Loucy (cell line): ENCODE results near the gene APBB2.

Experiments used
- H2AFZ ChIP-seq: fragments of 200-600 bp; sonication (generic); 2 replicates; pipeline ENCODE4 v1.6.0; 2016; ENCODE audit warnings: antibody characterized with exemption, mild to moderate bottlenecking, low read length, moderate library complexity
- H3F3A ChIP-seq: fragments of 200-600 bp; 2 replicates; pipeline ENCODE4 v1.6.0; 2016; ENCODE audit warnings: antibody characterized with exemption, low read depth, mild to moderate bottlenecking
- H3K27me3 ChIP-seq: fragments of 200-600 bp; sonication (generic); 2 replicates; pipeline ENCODE4 v1.6.1; 2014; ENCODE audit warnings: low read length, mild to moderate bottlenecking; ENCODE audit not compliant: insufficient read depth, poor library complexity, severe bottlenecking
- H3K36me3 ChIP-seq: fragments of 200-600 bp; sonication (generic); 2 replicates; pipeline ENCODE4 v1.6.1; 2016; ENCODE audit warnings: low read length; ENCODE audit not compliant: insufficient read depth
- H3K4me1 ChIP-seq: fragments of 200-600 bp; sonication (generic); 2 replicates; pipeline ENCODE4 v1.5.1; 2014; ENCODE audit warnings: low read length, mild to moderate bottlenecking; ENCODE audit not compliant: insufficient read depth, poor library complexity, severe bottlenecking
- H3K4me2 ChIP-seq: fragments of 200-600 bp; sonication (generic); 2 replicates; pipeline ENCODE4 v1.6.0; 2014; ENCODE audit warnings: antibody characterized with exemption, low read length, low read depth, mild to moderate bottlenecking; ENCODE audit not compliant: poor library complexity, severe bottlenecking
- H3K4me3 ChIP-seq: fragments of 200-600 bp; sonication (generic); 2 replicates; pipeline ENCODE4 v1.5.1; 2014; ENCODE audit warnings: low read length, mild to moderate bottlenecking, mixed read lengths; ENCODE audit not compliant: poor library complexity, severe bottlenecking
- H3K79me2 ChIP-seq: fragments of 200-600 bp; sonication (generic); 2 replicates; pipeline ENCODE4 v1.6.1; 2014; ENCODE audit warnings: low read length; ENCODE audit not compliant: insufficient read depth
- H3K9ac ChIP-seq: fragments of 200-600 bp; sonication (generic); 2 replicates; pipeline ENCODE4 v1.6.0; 2014; ENCODE audit warnings: mild to moderate bottlenecking, low read depth, low read length, moderate library complexity; ENCODE audit not compliant: poor library complexity, severe bottlenecking
- H3K9me2 ChIP-seq: fragments of 200-600 bp; sonication (generic); replicated peaks from 2 replicates; pipeline ENCODE4 v1.6.1; 2016; ENCODE audit warnings: low read depth, low read length, mixed read lengths
- H3K9me3 ChIP-seq: fragments of 200-600 bp; sonication (generic); 2 replicates; pipeline ENCODE4 v1.6.1; 2014; ENCODE audit warnings: mild to moderate bottlenecking, antibody characterized with exemption, low read length, low read depth; ENCODE audit not compliant: insufficient read depth
- H4K20me1 ChIP-seq: fragments of 200-600 bp; sonication (generic); 2 replicates; pipeline ENCODE4 v1.6.0; 2014; ENCODE audit warnings: antibody characterized with exemption, low read length, mild to moderate bottlenecking; ENCODE audit not compliant: insufficient read depth, poor library complexity, severe bottlenecking
- EZH2phosphoT487 ChIP-seq: fragments of 200-600 bp; IDR thresholded peaks from 2 replicates; pipeline ENCODE4 v1.6.1; 2018; ENCODE audit warnings: antibody characterized with exemption, mild to moderate bottlenecking, moderate library complexity, borderline replicate concordance
- TF ChIP-seq, protein P1 (sequence below): fragments of 200-600 bp; sonication (generic); conservative IDR thresholded peaks from 2 replicates; pipeline ENCODE4 v1.5.1; 2014; ENCODE audit warnings: mild to moderate bottlenecking, antibody characterized with exemption, low read length

Gene APBB2

DNA sequence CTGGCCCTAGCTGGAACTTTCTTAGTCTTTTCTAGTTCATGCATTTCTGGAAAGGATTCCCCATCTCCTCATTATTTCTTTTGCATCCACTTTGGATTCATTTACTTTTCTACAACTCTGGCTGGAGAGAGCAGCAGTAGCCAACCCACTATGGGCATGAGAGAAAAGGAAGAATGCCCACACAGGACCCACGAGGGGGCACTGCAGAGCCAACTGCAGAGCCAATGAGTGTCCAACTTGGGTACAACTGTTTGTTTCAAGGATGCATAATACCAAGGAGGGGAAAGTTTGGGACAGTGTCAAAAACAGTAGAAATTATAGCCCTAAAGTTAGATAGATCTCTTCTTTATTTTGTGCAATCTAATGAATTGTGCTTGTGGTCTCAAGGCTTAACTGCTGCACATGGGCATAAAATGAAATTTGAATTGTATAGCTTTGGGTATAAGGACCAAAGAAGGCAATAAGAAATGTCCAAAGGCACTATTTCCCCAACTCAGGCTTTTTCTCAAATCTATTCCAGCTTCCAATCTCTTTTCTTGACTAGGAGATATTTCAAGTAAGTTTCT lies 233.9 kb downstream of the APBB2 start:
- Histone ChIP-seq H2AFZ (no peak overlapping the region), H3K36me3 (no peaks in the 10 kb centered on the region), H3K9me2 (no peaks in the 10 kb centered on the region), H3K4me2 (no peak overlapping the region), H3F3A (no peaks in the 10 kb centered on the region), H3K27me3 (no peaks in the 10 kb centered on the region), H3K79me2 (no peaks in the 10 kb centered on the region), H3K4me3 (no peak overlapping the region), H3K9ac (no peak overlapping the region), H4K20me1 (no peaks in the 10 kb centered on the region), H3K4me1 (no peaks in the 10 kb centered on the region), H3K9me3 (no peaks in the 10 kb centered on the region)
- no peak for TF ChIP-seq EZH2phosphoT487
- TF ChIP-seq, protein P1, sequence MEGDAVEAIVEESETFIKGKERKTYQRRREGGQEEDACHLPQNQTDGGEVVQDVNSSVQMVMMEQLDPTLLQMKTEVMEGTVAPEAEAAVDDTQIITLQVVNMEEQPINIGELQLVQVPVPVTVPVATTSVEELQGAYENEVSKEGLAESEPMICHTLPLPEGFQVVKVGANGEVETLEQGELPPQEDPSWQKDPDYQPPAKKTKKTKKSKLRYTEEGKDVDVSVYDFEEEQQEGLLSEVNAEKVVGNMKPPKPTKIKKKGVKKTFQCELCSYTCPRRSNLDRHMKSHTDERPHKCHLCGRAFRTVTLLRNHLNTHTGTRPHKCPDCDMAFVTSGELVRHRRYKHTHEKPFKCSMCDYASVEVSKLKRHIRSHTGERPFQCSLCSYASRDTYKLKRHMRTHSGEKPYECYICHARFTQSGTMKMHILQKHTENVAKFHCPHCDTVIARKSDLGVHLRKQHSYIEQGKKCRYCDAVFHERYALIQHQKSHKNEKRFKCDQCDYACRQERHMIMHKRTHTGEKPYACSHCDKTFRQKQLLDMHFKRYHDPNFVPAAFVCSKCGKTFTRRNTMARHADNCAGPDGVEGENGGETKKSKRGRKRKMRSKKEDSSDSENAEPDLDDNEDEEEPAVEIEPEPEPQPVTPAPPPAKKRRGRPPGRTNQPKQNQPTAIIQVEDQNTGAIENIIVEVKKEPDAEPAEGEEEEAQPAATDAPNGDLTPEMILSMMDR = peak; percentile 65

DNA sequence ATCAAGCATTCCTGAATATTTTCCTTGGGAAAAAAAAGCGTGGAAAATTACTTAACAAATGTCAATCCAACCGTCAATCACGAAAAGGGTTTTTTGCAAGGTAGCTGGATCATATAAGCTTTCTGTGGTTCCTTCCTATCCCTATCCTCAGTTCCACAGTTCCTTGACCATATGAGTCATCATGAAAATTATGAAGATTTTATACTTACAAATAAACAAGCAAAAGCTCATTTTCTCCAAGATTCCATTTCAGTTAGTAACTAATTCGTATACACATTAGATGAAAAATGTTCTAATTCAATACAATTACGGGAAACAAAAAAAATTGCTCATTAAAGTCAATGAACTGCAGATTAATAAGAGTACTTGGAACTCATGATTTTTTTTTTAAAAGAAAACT lies 235.8 kb downstream of the APBB2 start:
- no peaks in the 10 kb centered on the region for H3K9me2 ChIP-seq
- no peaks in the 10 kb centered on the region for H3F3A ChIP-seq
- no peaks in the 10 kb centered on the region for H3K4me1 ChIP-seq
- no peaks in the 10 kb centered on the region for H3K27me3 ChIP-seq
- H4K20me1 ChIP-seq = no peaks in the 10 kb centered on the region
- H3K9ac ChIP-seq = no peak overlapping the region
- no peaks in the 10 kb centered on the region for H3K36me3 ChIP-seq
- H2AFZ ChIP-seq = no peak overlapping the region
- no peak overlapping the region for H3K4me2 ChIP-seq
- H3K79me2 ChIP-seq = no peaks in the 10 kb centered on the region
- H3K4me3 ChIP-seq = no peak overlapping the region
- no peaks in the 10 kb centered on the region for H3K9me3 ChIP-seq
- TF ChIP-seq EZH2phosphoT487 = no peak
- TF ChIP-seq, protein P1 = no peak

DNA sequence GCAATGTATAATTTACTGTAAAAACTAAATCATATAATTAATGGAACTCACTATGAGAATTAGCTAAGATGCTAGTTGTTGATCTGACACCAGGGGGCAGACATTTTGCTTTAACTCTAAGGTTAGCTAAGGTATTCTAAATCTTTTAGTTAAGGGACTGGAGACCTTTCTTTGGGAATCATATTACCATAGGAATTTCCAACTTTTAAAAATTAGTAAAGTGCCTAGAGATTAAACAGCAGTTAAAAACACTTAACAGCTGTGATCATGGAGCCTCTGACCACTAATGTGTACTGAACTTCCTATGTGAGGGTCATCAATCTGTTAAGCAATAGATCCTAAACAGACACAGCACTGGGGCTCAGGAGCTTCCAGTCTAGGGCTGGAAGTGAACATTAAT lies 238.0 kb downstream of the APBB2 start:
- H3K27me3 ChIP-seq = no peaks in the 10 kb centered on the region
- H3K4me3 ChIP-seq = no peak overlapping the region
- no peaks in the 10 kb centered on the region for H3K4me1 ChIP-seq
- H3F3A ChIP-seq = no peaks in the 10 kb centered on the region
- TF ChIP-seq, protein P1 = peak; percentile 79
- no peak for TF ChIP-seq EZH2phosphoT487
- H2AFZ ChIP-seq = no peak overlapping the region
- no peaks in the 10 kb centered on the region for H3K79me2 ChIP-seq
- no peak overlapping the region for H3K4me2 ChIP-seq
- no peaks in the 10 kb centered on the region for H3K9me3 ChIP-seq
- no peaks in the 10 kb centered on the region for H4K20me1 ChIP-seq
- H3K9ac ChIP-seq = no peak overlapping the region
- no peaks in the 10 kb centered on the region for H3K9me2 ChIP-seq
- H3K36me3 ChIP-seq = no peaks in the 10 kb centered on the region
